Fibroblast of lung (primary cell): ENCODE data around the gene RNU1-2. TPM values are rescaled to one million over a fixed set of nuclear protein-coding genes. Genes with fewer than 3 reads are reported as not detected.
"Not testable (repeated sequence)": the region's sequence is repeated elsewhere in the genome, so short reads cannot be mapped to it uniquely, and the experiment has no call there.

Experiments
- DNase-seq, 2 donors: peaks; one replicate each; pipeline versions ENCODE4 v3.0.0 to v3.0.0-alpha.2; 2010; ENCODE audit warnings: low read depth in 2 of 2
- H2AFZ ChIP-seq: 2 replicates; pipeline ENCODE4 v1.5.1; 2012; ENCODE audit warnings: low read length, control low read depth, inconsistent platforms
- H3K27ac ChIP-seq: 2 replicates; pipeline ENCODE4 v1.5.1; 2011; ENCODE audit warnings: low read length, control low read depth; ENCODE audit not compliant: insufficient read depth
- H3K27me3 ChIP-seq: 2 replicates; pipeline ENCODE4 v1.5.1; 2011; ENCODE audit warnings: mild to moderate bottlenecking, low read length; ENCODE audit not compliant: control insufficient read depth, insufficient read depth
- H3K36me3 ChIP-seq: 2 replicates; pipeline ENCODE4 v1.5.1; 2011; ENCODE audit warnings: low read length; ENCODE audit not compliant: control insufficient read depth, insufficient read depth
- H3K4me1 ChIP-seq: 2 replicates; pipeline ENCODE4 v1.5.1; 2011; ENCODE audit warnings: low read length; ENCODE audit not compliant: control insufficient read depth, insufficient read depth; ENCODE audit errors: extremely low read depth
- H3K4me2 ChIP-seq: 2 replicates; pipeline ENCODE4 v1.5.1; 2011; ENCODE audit warnings: low read length, control low read depth; ENCODE audit not compliant: insufficient read depth; ENCODE audit errors: extremely low read depth
- H3K4me3 ChIP-seq, 4 experiments: fragments of 200-600 bp in 1 of 4; sonication (generic) in 1 of 4; replicated peaks in 1 of 4; 2 replicates each; pipeline ENCODE4 v1.5.1; 2011 to 2016; ENCODE audit warnings: low read length in 4 of 4, low read depth in 3 of 4, mild to moderate bottlenecking in 3 of 4, control low read depth in 2 of 4, inconsistent platforms in 1 of 4, mixed read lengths in 1 of 4; ENCODE audit not compliant: insufficient read depth in 1 of 4; ENCODE audit errors: control extremely low read depth in 1 of 4
- H3K79me2 ChIP-seq: 2 replicates; pipeline ENCODE4 v1.5.1; 2012; ENCODE audit warnings: mild to moderate bottlenecking, low read length, inconsistent platforms; ENCODE audit not compliant: control insufficient read depth, insufficient read depth
- H3K9ac ChIP-seq: 2 replicates; pipeline ENCODE4 v1.5.1; 2011; ENCODE audit warnings: mild to moderate bottlenecking, low read length, control low read depth; ENCODE audit not compliant: insufficient read depth
- H3K9me3 ChIP-seq: 2 replicates; pipeline ENCODE4 v1.5.1; 2012; ENCODE audit warnings: low read depth, low read length; ENCODE audit not compliant: control insufficient read depth, insufficient read depth
- H4K20me1 ChIP-seq: 2 replicates; pipeline ENCODE4 v1.5.1; 2011; ENCODE audit warnings: low read length; ENCODE audit not compliant: control insufficient read depth, insufficient read depth; ENCODE audit errors: extremely low read depth
- EZH2 ChIP-seq: IDR thresholded peaks from 2 replicates; pipeline ENCODE4 v1.5.1; 2012; ENCODE audit warnings: low read length, control low read depth, mild to moderate bottlenecking; ENCODE audit errors: missing control alignments
- polyA plus RNA-seq, 2 donors: library from polyadenylated mRNA; depleted of rRNA in 1 of 2; stranded (reverse) in 1 of 2; unstranded in 1 of 2; fragments of >200 nt; gene quantifications; 2 replicates each; pipeline ENCODE4 v1.2.1, GENCODE V29; 2011 to 2012; ENCODE audit warnings: missing spikeins in 1 of 2
- total RNA-seq: library from RNA; depleted of rRNA; stranded (reverse); fragments of >200 nt; gene quantifications from 2 replicates; pipeline ENCODE4 v1.2.1, GENCODE V29; 2014
- TF ChIP-seq, protein P1 (sequence below), 2 donors: IDR thresholded peaks in 1 of 2; conservative IDR thresholded peaks in 1 of 2; 1 replicate in 1 of 2; 2 replicates in 1 of 2; pipeline ENCODE4 v1.5.1; 2011 to 2012; ENCODE audit warnings: low read length in 2 of 2, control low read depth in 1 of 2, inconsistent platforms in 1 of 2, low read depth in 1 of 2, mild to moderate bottlenecking in 1 of 2

The RNU1-2 gene
- total and polyA plus RNA-seq, 2 donors (not counting 1 experiment from before 2014, with no cell fraction given) = 3,997 TPM; not detected in 1

DNA sequence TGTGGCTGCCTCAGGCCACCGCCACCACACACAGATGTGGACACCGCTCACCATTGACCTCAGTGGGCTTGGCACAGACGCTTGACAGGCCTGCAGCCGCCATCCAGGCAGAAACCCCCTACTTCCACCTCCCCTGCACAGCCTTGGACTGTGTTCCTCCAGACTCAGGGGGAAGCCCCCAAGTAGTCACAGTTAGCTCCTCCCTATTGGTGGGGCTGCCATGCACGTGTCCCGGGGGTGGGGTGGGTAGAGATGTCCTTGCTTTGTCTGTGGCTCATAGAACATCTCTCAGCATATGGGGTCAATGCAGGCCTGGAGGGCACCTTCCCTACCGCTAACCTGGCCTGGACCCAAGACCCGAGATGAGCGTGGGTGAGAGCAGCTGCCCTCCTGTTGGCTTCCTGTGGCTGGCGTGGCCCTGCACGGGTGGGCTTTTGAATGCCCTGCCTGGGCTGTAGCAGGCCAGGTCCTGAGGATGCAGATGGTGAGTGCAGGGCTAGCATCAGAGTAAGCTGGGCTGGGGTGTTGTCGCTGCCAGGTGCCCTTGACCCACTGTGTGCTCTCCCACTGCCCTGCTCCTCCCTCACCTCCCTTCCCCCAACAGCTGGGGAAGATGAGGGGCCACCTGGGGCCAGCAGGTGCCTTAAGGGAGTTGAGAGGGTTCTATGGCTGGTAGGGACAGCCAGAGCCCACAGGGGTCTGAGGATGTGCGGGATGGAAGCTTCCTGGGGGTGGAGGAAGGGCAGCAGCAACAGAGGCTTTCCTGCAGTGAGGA is 32.1 kb downstream of the RNU1-2 start:
- Histone ChIP-seq H3K4me2 (no peak overlapping the region), H3K4me3 (no peak overlapping the region), H3K4me1 (no peaks in the 10 kb centered on the region), H3K27ac (no peak overlapping the region), H3K36me3 (no peaks in the 10 kb centered on the region), H3K9me3 (no peaks in the 10 kb centered on the region), H4K20me1 (no peaks in the 10 kb centered on the region), H3K27me3 (no peaks in the 10 kb centered on the region), H2AFZ (no peak overlapping the region), H3K79me2 (no peaks in the 10 kb centered on the region), H3K9ac (no peak overlapping the region)
- DNase-seq = no peak
- TF ChIP-seq EZH2 = no peak
- TF ChIP-seq, protein P1, sequence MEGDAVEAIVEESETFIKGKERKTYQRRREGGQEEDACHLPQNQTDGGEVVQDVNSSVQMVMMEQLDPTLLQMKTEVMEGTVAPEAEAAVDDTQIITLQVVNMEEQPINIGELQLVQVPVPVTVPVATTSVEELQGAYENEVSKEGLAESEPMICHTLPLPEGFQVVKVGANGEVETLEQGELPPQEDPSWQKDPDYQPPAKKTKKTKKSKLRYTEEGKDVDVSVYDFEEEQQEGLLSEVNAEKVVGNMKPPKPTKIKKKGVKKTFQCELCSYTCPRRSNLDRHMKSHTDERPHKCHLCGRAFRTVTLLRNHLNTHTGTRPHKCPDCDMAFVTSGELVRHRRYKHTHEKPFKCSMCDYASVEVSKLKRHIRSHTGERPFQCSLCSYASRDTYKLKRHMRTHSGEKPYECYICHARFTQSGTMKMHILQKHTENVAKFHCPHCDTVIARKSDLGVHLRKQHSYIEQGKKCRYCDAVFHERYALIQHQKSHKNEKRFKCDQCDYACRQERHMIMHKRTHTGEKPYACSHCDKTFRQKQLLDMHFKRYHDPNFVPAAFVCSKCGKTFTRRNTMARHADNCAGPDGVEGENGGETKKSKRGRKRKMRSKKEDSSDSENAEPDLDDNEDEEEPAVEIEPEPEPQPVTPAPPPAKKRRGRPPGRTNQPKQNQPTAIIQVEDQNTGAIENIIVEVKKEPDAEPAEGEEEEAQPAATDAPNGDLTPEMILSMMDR (conservative IDR thresholded peaks at IDR 0.05 in 1 of 2, IDR thresholded peaks at IDR 0.05 in 1 of 2; ENCODE audit: low read depth in 1 of 2, low read length in 2 of 2) = no peak

DNA sequence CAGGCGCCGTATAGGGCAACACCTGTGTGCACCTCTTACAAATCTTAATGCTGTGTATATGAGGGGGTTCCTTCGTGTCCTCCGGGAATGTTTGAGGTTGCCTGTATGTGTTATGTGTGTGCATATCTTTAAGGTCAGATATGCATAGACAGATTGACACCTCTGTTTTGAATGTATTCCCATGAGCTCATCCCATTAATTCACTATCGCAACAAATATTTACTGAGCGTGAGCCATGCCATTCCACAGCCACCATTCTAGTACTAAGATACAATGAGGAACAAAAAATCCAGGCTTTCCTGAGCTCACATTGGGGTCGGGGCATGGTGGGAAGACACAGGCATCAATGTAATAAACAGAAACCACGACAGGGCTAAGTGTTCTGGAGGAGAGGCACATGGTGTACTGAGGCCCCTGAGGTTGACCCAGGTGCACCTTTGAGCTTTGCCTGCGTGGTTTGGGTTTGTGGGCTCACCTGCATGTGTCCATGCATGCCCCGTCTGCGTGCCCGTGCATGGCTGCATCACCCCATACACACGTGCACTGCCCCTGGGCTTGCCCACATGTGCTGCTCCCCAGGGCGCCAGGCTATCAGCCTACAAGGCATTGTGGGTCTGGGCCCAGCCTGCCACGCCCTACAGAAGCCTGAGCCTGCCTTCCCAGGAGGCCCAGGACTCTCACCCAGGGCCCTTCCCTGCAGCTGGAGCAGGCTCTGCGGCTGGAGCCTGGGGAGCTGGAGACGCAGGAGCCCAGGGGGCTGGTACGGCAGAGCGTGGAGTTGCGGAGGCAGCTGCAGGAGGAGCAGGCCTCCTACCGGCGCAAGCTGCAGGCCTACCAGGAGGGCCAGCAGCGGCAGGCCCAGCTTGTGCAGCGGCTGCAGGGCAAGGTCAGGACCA is 33.6 kb downstream of the RNU1-2 start:
- H4K20me1 ChIP-seq, H2AFZ ChIP-seq: not testable (repeated sequence)

DNA sequence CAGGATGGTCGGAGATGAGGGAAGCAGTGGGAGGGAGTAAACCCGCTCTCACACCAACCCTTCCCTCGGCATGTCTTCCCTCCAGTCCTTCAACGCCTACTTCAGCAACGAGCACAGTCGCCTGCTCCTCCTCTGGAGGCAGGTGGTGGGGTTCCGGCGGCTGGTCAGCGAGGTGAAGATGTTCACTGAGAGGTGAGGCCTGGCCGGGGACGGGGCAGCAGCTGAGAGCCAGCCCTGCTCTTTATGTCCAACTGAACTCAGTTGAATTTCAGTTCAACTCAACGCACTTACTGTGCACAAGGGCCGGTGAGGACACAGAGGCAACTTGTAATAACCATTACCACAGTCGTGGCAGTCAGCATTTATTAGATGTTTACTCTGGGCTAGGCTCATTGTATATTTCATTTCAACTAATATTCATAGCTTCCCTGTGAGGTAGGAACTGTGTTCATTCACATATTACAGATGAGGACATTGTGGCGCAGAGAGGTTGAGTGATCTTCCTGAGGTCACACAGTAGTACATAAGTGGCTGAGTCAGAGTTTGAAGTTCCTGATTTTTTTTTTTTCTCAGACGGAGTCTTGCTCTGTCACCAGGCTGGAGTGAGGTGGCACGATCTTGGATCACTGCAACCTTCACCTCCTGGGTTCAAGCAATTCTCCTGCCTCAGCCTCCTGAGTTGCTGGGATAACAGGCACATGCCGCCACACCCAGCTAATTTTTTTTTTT is 35.6 kb downstream of the RNU1-2 start:
- not testable (repeated sequence) for H4K20me1 ChIP-seq, H3K9ac ChIP-seq, DNase-seq

More for the DNA sequence above, 33.6 kb downstream of the RNU1-2 start:
- H3K36me3 ChIP-seq, H3K27ac ChIP-seq, DNase-seq, H3K9ac ChIP-seq, H3K9me3 ChIP-seq, H3K4me3 ChIP-seq, H3K27me3 ChIP-seq, H3K79me2 ChIP-seq, H3K4me1 ChIP-seq, H3K4me2 ChIP-seq: not testable (repeated sequence)

DNA sequence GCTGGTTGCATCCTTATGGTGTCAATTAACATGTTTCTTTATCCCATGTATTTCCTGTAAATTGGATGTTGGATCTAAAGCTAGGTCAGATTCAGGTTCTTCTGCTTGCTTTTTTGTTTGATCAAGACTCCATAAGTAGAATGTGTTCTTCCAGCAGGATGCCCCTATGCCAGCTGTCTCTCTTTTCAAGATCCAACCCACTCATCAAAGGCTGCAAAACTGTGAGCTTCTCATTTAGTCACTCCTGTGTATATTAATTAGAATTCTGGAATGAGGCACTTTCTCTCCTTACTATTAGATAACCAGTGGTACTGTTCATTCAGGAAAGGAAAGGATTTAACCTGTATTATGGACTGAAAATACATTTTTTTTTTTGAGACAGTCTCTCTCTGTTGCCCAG is 38.2 kb downstream of the RNU1-2 start:
- DNase-seq, H3K27ac ChIP-seq, H3K4me2 ChIP-seq, H3K9ac ChIP-seq, H4K20me1 ChIP-seq, H3K4me3 ChIP-seq, H3K9me3 ChIP-seq, H3K4me1 ChIP-seq, H3K79me2 ChIP-seq, H3K27me3 ChIP-seq, H3K36me3 ChIP-seq, H2AFZ ChIP-seq: not testable (repeated sequence)

More for the DNA sequence above, 35.6 kb downstream of the RNU1-2 start:
- not testable (repeated sequence) for H3K27me3 ChIP-seq, H3K4me1 ChIP-seq, H3K9me3 ChIP-seq, H2AFZ ChIP-seq, H3K4me3 ChIP-seq, H3K4me2 ChIP-seq, H3K27ac ChIP-seq, H3K36me3 ChIP-seq, H3K79me2 ChIP-seq

DNA sequence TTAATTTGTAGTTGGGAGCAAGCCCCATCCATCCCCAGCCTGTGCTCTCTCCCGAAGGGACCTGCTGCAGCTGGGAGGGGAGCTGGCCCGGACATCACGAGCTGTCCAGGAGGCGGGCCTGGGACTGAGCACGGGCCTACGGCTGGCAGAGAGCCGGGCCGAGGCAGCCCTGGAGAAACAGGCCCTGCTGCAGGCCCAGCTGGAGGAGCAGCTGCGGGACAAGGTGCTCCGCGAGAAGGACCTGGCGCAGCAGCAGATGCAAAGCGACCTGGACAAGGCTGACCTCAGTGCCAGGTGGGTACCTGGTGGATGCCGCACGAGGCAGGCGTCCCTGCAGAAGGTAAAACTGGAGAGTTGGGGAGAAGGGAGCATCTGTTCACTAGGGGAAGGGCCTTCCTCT is 40.8 kb downstream of the RNU1-2 start:
- not testable (repeated sequence) for H3K36me3 ChIP-seq, H3K9ac ChIP-seq, H3K4me3 ChIP-seq, H3K27ac ChIP-seq, H3K4me1 ChIP-seq, H2AFZ ChIP-seq, H3K9me3 ChIP-seq, H4K20me1 ChIP-seq, H3K79me2 ChIP-seq, DNase-seq, H3K4me2 ChIP-seq, H3K27me3 ChIP-seq
